ENCODE measurements around the gene PSMB7.

The PSMB7 gene

GRCh38 chr9:124351672-124352468 is 63.4 kb downstream of the PSMB7 start:
- no peak for DNase-seq
- in situ Hi-C loops (cut with MboI; ENCODE audit: low pct_unique_long_range_greater_than_20kb, low sequenced_read_pairs): no loop called here

GRCh38 chr9:124350494-124351263 is 64.6 kb downstream of the PSMB7 start:
- in situ Hi-C loops (cut with MboI; ENCODE audit: low pct_unique_long_range_greater_than_20kb, low sequenced_read_pairs): no loop called here
- no peak for DNase-seq

DNA sequence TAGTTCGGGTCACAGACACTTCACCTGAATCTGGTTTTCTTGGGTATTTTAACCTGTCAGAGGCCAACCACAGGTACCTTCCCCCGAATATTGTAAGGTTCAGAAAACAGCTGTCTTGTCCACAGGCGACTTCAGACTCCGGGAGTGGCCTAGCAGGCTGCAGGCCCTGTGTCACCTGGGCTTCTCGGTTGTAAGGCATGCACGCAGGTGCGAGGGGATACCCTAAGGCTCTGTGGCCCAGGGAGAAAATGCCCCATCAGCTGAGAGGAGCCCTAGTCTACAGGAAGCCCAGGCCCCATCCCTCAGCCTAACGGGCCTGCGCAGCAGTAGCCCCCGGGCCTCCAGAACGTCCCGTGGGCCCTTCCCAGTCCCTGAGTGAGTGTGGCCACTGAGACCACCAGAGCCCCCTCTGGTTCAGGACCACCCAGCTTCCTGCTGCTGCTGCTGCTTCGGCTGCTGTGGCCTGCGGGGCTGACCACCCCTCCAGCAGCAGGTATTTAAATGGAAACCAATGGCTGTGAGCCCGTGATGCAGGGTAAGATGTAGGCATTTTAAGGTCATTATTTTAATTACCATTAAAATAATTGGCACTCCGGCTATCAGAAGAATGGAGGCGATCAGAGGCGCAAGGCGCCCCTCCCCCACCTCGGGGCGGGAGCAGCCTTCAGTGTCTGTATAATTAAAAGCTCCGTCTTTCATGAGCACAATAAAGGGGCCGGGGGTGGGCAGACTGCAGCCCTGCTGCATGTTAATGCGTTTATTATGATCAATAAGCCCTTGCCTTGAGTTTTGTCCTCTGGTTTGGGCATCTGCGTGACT is 65.4 kb downstream of the PSMB7 start:
- in situ Hi-C loops (cut with MboI; ENCODE audit: low pct_unique_long_range_greater_than_20kb, low sequenced_read_pairs): no loop called here
- no peak for DNase-seq

GRCh38 chr9:124349267-124349666 is 66.0 kb downstream of the PSMB7 start:
- in situ Hi-C loops (cut with MboI; ENCODE audit: low pct_unique_long_range_greater_than_20kb, low sequenced_read_pairs): no loop called here
- DNase-seq: no peak

- in situ Hi-C loops (cut with MboI; ENCODE audit: low pct_unique_long_range_greater_than_20kb, low sequenced_read_pairs): no loop called here
These were observed 66.4 kb downstream of the PSMB7 start for GRCh38 chr9:124348831-124349230.

DNA sequence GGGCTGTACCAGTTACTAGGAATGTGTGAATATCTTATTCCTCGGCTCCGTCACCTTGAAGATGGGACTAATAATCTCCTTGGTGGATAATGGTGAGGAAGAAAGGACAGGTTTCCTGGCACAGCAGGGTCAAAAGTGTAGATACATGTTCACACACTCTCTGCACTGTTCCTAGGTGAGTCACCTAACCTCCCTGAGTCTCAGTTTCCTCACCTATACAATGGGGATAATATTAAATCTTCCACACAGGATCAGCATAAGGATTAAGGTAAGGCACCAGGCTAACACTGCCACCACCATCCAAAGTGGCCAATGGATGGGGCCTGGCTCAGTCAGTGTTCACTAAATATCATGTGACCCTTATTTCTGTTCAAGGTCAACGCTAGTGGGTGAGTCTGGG is 66.9 kb downstream of the PSMB7 start:
- in situ Hi-C loops (cut with MboI; ENCODE audit: low pct_unique_long_range_greater_than_20kb, low sequenced_read_pairs): no loop called here
- DNase-seq: no peak

More at GRCh38 chr9:124348831-124349230, 66.4 kb downstream of the PSMB7 start:
- no peak for DNase-seq

GRCh38 chr9:124347968-124348358 is 67.3 kb downstream of the PSMB7 start:
- DNase-seq: no peak
- in situ Hi-C loops (cut with MboI; ENCODE audit: low pct_unique_long_range_greater_than_20kb, low sequenced_read_pairs): no loop called here

DNA sequence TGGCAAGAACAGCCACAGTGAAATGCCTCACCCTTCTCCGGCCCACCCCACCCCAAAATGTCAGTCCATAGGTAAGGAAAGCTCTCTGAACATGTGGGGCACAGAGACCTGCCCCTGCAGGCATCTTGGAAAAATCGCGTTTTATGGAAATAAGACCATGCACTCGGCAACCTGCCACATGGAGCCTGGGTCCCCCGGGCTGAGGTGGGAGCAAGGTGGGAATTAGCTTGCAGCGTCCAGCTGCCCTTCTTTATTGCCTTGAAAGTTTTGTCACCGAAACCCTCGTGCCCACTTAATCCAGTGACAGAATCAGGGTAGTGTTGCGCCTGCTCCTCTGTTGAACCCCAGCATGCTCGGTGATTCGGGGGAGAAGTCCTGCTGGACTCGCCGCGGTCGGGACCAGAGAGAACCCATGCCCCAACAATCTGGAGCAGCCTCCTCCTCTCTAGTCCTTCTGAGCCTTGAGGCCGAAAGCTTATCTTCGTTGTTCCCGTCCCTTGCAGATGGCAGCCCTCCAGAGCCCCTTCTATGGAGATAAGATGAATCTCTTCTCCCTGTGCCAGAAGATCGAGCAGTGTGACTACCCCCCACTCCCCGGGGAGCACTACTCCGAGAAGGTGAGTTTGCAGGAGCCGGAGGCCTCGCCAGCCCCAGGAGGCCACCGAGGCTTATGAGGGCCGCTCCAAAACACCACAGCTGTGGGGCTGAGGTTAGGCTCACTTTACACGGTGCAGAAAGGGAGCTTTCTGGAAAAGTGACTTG is 67.9 kb downstream of the PSMB7 start:
- in situ Hi-C loops (cut with MboI; ENCODE audit: low pct_unique_long_range_greater_than_20kb, low sequenced_read_pairs): no loop called here
- DNase-seq: no peak

DNA sequence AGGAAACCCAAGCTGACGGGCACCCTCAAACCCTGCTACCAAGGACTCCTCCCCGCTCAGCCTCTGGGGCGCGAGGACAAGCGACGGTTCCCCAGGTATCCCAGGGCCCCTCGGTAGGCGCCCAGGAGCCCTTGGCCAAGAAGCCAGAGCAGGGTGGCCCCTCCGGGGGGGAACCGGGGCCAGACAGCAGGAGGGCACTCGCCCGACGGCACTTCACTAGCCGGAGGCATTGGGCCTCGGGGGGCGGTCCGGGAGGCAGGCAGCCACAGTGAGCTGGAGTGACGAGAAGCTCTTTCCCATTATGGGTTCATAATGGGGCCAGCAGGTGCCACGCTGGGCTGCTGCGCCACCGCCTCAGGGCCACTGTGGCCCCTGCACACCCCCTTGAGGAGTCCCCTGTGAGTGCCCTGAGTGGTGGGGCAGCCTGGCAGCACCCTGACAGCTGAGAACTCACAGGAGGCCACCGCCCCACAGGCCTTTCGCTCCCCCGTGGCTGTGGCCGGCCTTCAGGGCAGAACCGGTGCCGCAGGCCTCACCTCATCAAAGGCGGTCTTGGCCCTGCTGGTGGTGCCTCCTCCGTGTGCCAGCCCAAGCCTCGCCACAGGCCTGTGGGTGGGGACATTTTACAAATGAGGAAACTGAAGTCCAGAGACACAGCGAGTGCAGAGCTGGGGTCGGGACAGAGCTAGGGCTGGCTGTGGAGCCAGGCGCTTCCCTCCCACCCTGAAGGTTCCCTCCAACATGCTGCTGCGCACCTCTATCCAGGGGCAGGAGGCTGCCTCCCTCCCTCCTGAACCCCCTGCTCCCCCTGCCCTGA is 68.7 kb downstream of the PSMB7 start:
- DNase-seq: no peak
- in situ Hi-C loops (cut with MboI; ENCODE audit: low pct_unique_long_range_greater_than_20kb, low sequenced_read_pairs): no loop called here

GRCh38 chr9:124345751-124346281 is 69.4 kb downstream of the PSMB7 start:
- in situ Hi-C loops (cut with MboI; ENCODE audit: low pct_unique_long_range_greater_than_20kb, low sequenced_read_pairs): no loop called here
- DNase-seq: no peak

- in situ Hi-C loops (cut with MboI; ENCODE audit: low pct_unique_long_range_greater_than_20kb, low sequenced_read_pairs): no loop called here
- DNase-seq: no peak
These were observed 70.2 kb downstream of the PSMB7 start for GRCh38 chr9:124345063-124345462.

DNA sequence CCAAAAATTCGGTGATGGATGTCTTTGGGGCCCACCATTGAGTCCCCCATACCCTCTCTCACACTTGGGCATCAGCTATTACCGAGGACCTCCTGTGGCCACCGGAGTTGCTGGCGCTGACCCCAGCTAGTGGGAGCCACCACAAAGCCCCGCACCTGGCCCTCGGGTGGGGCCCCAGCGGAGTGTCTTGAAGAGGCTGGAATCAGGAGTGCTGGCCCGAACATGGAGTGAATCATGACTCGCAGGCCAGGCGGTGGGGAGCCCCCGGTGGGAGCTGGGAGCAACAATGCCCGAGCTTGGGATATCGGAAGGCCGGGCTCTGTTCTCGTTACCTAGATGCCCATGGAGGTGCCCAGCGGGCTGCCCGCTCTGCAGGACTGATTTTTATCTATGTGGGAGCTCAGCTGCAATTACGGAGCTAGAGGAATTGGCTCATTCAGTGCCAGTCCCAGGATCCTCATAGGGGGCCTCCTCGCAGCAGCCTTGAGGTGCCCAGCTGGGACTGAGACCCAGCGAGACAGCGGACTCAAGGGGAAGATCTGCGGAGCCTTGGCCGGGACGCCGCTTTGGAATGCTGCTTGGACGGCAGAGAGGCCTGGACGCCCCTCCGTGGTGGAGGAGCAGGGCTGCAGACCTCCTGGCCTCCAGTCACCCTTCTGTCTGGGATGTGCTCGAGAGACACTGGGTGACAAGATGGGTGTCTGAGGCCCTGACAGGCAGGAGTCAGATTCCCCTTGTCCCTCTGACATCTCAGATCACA is 70.8 kb downstream of the PSMB7 start:
- DNase-seq: no peak
- in situ Hi-C loops (cut with MboI; ENCODE audit: low pct_unique_long_range_greater_than_20kb, low sequenced_read_pairs): no loop called here

DNA sequence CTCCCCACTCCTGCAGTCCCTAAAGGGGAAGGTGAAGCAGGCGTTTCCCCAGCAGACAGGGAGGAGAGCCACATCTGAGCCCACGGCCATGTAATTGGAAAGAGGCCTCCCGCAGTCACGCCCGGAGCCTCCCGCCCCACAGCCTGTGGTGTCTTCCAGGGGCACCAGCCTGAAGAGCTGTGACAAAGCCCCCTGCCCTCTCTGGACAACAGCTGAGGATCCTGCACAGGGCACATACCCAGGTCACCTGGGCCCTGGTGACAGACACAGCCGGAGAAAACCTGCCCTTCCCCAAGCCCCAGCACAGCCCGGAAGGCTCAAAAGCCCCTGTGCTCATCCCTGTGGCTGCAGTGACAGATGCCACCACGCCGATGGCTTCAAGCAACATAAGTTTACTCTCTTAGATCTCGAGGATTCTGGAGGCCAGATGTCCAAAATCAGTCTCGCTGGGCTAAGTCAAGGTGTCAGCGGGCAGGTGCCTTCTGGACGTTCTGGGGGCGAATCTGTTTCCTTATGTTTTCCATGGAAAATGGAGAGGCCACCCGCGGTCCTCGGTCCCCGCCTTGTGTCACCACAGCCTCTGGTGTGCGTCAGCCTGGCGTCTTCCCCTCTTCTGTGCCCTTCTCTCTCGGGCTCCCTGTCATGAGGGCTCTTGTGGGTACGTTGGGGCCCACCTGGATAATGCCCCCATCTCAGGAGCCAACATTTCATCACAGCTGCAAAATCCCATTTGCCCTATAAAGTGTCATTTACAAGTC is 71.5 kb downstream of the PSMB7 start:
- in situ Hi-C loops (cut with MboI; ENCODE audit: low pct_unique_long_range_greater_than_20kb, low sequenced_read_pairs): no loop called here
- no peak for DNase-seq

GRCh38 chr9:124342776-124343485 is 72.3 kb downstream of the PSMB7 start:
- DNase-seq: no peak
- in situ Hi-C loops (cut with MboI; ENCODE audit: low pct_unique_long_range_greater_than_20kb, low sequenced_read_pairs): no loop called here

DNA sequence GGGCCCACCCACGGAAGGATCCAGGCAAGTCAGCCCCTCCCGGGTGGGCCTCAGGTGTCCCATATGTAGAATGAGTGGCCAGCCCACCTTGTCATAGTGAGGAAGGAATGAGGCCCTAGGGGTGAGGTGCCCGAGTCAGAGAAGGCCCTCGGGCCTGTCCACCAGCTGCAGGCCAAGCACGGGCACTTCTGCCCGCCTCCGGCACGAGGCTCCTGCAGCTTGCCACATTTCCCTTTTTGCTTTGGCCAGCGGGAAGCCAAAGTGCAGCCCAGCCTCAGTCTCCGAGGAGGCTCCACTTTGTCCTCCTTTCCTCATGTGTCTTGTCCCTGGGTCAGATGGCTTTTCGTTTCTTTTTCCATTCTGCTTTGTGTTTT is 72.9 kb downstream of the PSMB7 start:
- DNase-seq: no peak
- in situ Hi-C loops (cut with MboI; ENCODE audit: low pct_unique_long_range_greater_than_20kb, low sequenced_read_pairs): no loop called here

- no peak for DNase-seq
- in situ Hi-C loops (cut with MboI; ENCODE audit: low pct_unique_long_range_greater_than_20kb, low sequenced_read_pairs): no loop called here
These were observed 73.6 kb downstream of the PSMB7 start for GRCh38 chr9:124341455-124342170.

Data from KBM-7 (cell line).